ENCODE measurements around the gene PRDM16.

PRDM16 gene

GRCh38 chr1:3132660-3133059 lies 63.7 kb downstream of the PRDM16 start:
- TF ChIP-seq EZH2phosphoT487 (IDR thresholded peaks at IDR 0.05; ENCODE audit: borderline replicate concordance) (no peak), CTCF (conservative IDR thresholded peaks at IDR 0.05; ENCODE audit: low read length) (no peak)
- H3K9me3 ChIP-seq (ENCODE audit: insufficient read depth, low read depth, low read length), result no peaks in the 10 kb centered on the region
- H3K27me3 ChIP-seq (ENCODE audit: insufficient read depth, low read length, poor library complexity, severe bottlenecking), result no peaks in the 10 kb centered on the region
- H3K79me2 ChIP-seq (ENCODE audit: insufficient read depth, low read length), result peaks cover 22% of the 10 kb centered on the region; the same call in 1 of the 2 replicates
- H2AFZ ChIP-seq (ENCODE audit: low read length), result no peak overlapping the region
- H3K36me3 ChIP-seq (ENCODE audit: insufficient read depth, low read length), result no peaks in the 10 kb centered on the region; the same call in 1 of the 2 replicates
- no peaks in the 10 kb centered on the region for H3K9me2 ChIP-seq (replicated peaks; ENCODE audit: low read depth, low read length)
- H3K4me3 ChIP-seq (ENCODE audit: low read length, poor library complexity, severe bottlenecking), result no peak overlapping the region
- no peaks in the 10 kb centered on the region for H3F3A ChIP-seq (ENCODE audit: low read depth)
- H3K9ac ChIP-seq (ENCODE audit: low read depth, low read length, poor library complexity, severe bottlenecking), result no peak overlapping the region
- H4K20me1 ChIP-seq (ENCODE audit: insufficient read depth, low read length, poor library complexity, severe bottlenecking), result peaks cover 3% of the 10 kb centered on the region
- H3K4me1 ChIP-seq (ENCODE audit: insufficient read depth, low read length, poor library complexity, severe bottlenecking), result no peaks in the 10 kb centered on the region
- no peak overlapping the region for H3K4me2 ChIP-seq (ENCODE audit: low read depth, low read length, poor library complexity, severe bottlenecking)

- no peaks in the 10 kb centered on the region; the same call in 1 of the 2 replicates for H3K36me3 ChIP-seq (ENCODE audit: insufficient read depth, low read length)
- no peaks in the 10 kb centered on the region for H3K9me3 ChIP-seq (ENCODE audit: insufficient read depth, low read depth, low read length)
- H3K9ac ChIP-seq (ENCODE audit: low read depth, low read length, poor library complexity, severe bottlenecking), result no peak overlapping the region
- H4K20me1 ChIP-seq (ENCODE audit: insufficient read depth, low read length, poor library complexity, severe bottlenecking), result peaks cover 3% of the 10 kb centered on the region
- no peaks in the 10 kb centered on the region for H3K27me3 ChIP-seq (ENCODE audit: insufficient read depth, low read length, poor library complexity, severe bottlenecking)
- peaks cover 15% of the 10 kb centered on the region; the same call in 1 of the 2 replicates for H3K79me2 ChIP-seq (ENCODE audit: insufficient read depth, low read length)
- H3K4me2 ChIP-seq (ENCODE audit: low read depth, low read length, poor library complexity, severe bottlenecking), result no peak overlapping the region
- H3K4me3 ChIP-seq (ENCODE audit: low read length, poor library complexity, severe bottlenecking), result no peak overlapping the region
- no peak overlapping the region for H2AFZ ChIP-seq (ENCODE audit: low read length)
- no peaks in the 10 kb centered on the region for H3F3A ChIP-seq (ENCODE audit: low read depth)
- H3K9me2 ChIP-seq (replicated peaks; ENCODE audit: low read depth, low read length), result no peaks in the 10 kb centered on the region
- TF ChIP-seq CTCF (conservative IDR thresholded peaks at IDR 0.05; ENCODE audit: low read length) (no peak), EZH2phosphoT487 (IDR thresholded peaks at IDR 0.05; ENCODE audit: borderline replicate concordance) (no peak)
- H3K4me1 ChIP-seq (ENCODE audit: insufficient read depth, low read length, poor library complexity, severe bottlenecking), result no peaks in the 10 kb centered on the region
Observed at GRCh38 chr1:3133686-3134085, 64.7 kb downstream of the PRDM16 start.

- TF ChIP-seq CTCF (conservative IDR thresholded peaks at IDR 0.05; ENCODE audit: low read length) (no peak), EZH2phosphoT487 (IDR thresholded peaks at IDR 0.05; ENCODE audit: borderline replicate concordance) (no peak)
- Histone ChIP-seq H3K4me3 (ENCODE audit: low read length, poor library complexity, severe bottlenecking) (no peak overlapping the region), H3K9me2 (replicated peaks; ENCODE audit: low read depth, low read length) (no peaks in the 10 kb centered on the region), H2AFZ (ENCODE audit: low read length) (no peak overlapping the region), H3K9me3 (ENCODE audit: insufficient read depth, low read depth, low read length) (no peaks in the 10 kb centered on the region), H3K9ac (ENCODE audit: low read depth, low read length, poor library complexity, severe bottlenecking) (no peak overlapping the region), H4K20me1 (ENCODE audit: insufficient read depth, low read length, poor library complexity, severe bottlenecking) (peaks cover 3% of the 10 kb centered on the region), H3K4me1 (ENCODE audit: insufficient read depth, low read length, poor library complexity, severe bottlenecking) (no peaks in the 10 kb centered on the region), H3K4me2 (ENCODE audit: low read depth, low read length, poor library complexity, severe bottlenecking) (no peak overlapping the region), H3F3A (ENCODE audit: low read depth) (no peaks in the 10 kb centered on the region), H3K36me3 (ENCODE audit: insufficient read depth, low read length) (no peaks in the 10 kb centered on the region; the same call in 1 of the 2 replicates), H3K27me3 (ENCODE audit: insufficient read depth, low read length, poor library complexity, severe bottlenecking) (no peaks in the 10 kb centered on the region), H3K79me2 (ENCODE audit: insufficient read depth, low read length) (peaks cover 13% of the 10 kb centered on the region; the same call in 1 of the 2 replicates)
Observed at GRCh38 chr1:3134381-3135072, 65.5 kb downstream of the PRDM16 start.
